ENCODE data around the gene RET.
A peak's percentile ranks its signal among the peaks of the same experiment; 100 is the strongest.
"Not testable (repeated sequence)": the region's sequence is repeated elsewhere in the genome, so short reads cannot be mapped to it uniquely, and the experiment has no call there.

Gene RET

GRCh38 chr10:43138021-43138756 is 61.3 kb downstream of the RET start, which contains the start of gene CSGALNACT2:
Gene CSGALNACT2 (plus strand): TSS chr10:43138445. CDS start chr10:43155150, 16,705 bp downstream.
- DNase-seq = peak; percentile 75

- DNase-seq = peak; percentile 47
Measured at GRCh38 chr10:43138757-43139241, 61.9 kb downstream of the RET start.

- DNase-seq = no peak
Measured at GRCh38 chr10:43141421-43141820, 64.6 kb downstream of the RET start.

- DNase-seq = no peak
Measured at GRCh38 chr10:43145311-43145710, 68.4 kb downstream of the RET start.

- not testable (repeated sequence) for DNase-seq
Measured at GRCh38 chr10:43145936-43146335, 69.1 kb downstream of the RET start.

- DNase-seq = no peak
Measured at GRCh38 chr10:43151371-43151770, 74.5 kb downstream of the RET start.

- DNase-seq = no peak
Measured at GRCh38 chr10:43153901-43154300, 77.0 kb downstream of the RET start.

GRCh38 chr10:43155221-43155620 is 78.4 kb downstream of the RET start:
- no peak for DNase-seq

- no peak for DNase-seq
Measured at GRCh38 chr10:43155741-43156140, 78.9 kb downstream of the RET start.

- DNase-seq = no peak
Measured at GRCh38 chr10:43156590-43157341, 79.9 kb downstream of the RET start.

GRCh38 chr10:43158636-43159035 is 81.8 kb downstream of the RET start:
- DNase-seq = no peak

GRCh38 chr10:43160046-43160920 is 83.4 kb downstream of the RET start:
- no peak for DNase-seq

- no peak for DNase-seq
Measured at GRCh38 chr10:43160921-43161255, 84.0 kb downstream of the RET start.

- DNase-seq = no peak
Measured at GRCh38 chr10:43162604-43163003, 85.7 kb downstream of the RET start.

GRCh38 chr10:43166207-43166879 is 89.5 kb downstream of the RET start:
- no peak for DNase-seq

GRCh38 chr10:43166880-43167497 is 90.1 kb downstream of the RET start:
- DNase-seq = no peak

GRCh38 chr10:43167498-43167889 is 90.6 kb downstream of the RET start:
- no peak for DNase-seq

GRCh38 chr10:43170491-43170890 is 93.6 kb downstream of the RET start:
- DNase-seq = no peak

- DNase-seq = no peak
Measured at GRCh38 chr10:43172645-43173044, 95.8 kb downstream of the RET start.

- no peak for DNase-seq
Measured at GRCh38 chr10:43173120-43173519, 96.3 kb downstream of the RET start.

GRCh38 chr10:43174969-43175368 is 98.1 kb downstream of the RET start:
- no peak for DNase-seq

- DNase-seq = no peak
Measured at GRCh38 chr10:43176271-43176670, 99.4 kb downstream of the RET start.

Data from NCI-H1092 treated with DMSO at 0.1 percent for 48 hours (cell line).